ENCODE measurements around the gene TGFB2.

The TGFB2 gene

GRCh38 chr1:218364028-218364710 is 19.0 kb downstream of the TGFB2 start:
- DNase-seq = no peak

- DNase-seq = no peak
Measured at GRCh38 chr1:218365226-218365999, 20.3 kb downstream of the TGFB2 start.

GRCh38 chr1:218366322-218367052 is 21.4 kb downstream of the TGFB2 start:
- peak; percentile 30 for DNase-seq

GRCh38 chr1:218367118-218367517 is 22.0 kb downstream of the TGFB2 start:
- DNase-seq = no peak

GRCh38 chr1:218368686-218369085 is 23.6 kb downstream of the TGFB2 start:
- DNase-seq = no peak

GRCh38 chr1:218369688-218370511 is 24.8 kb downstream of the TGFB2 start:
- DNase-seq = no peak

- DNase-seq = peak; percentile 29
Measured at GRCh38 chr1:218371927-218372672, 27.0 kb downstream of the TGFB2 start.

- peak; percentile 14 for DNase-seq
Measured at GRCh38 chr1:218374401-218375353, 29.5 kb downstream of the TGFB2 start.

- no peak for DNase-seq
Measured at GRCh38 chr1:218376722-218377121, 31.6 kb downstream of the TGFB2 start.

- no peak for DNase-seq
Measured at GRCh38 chr1:218377143-218377660, 32.1 kb downstream of the TGFB2 start.

GRCh38 chr1:218380125-218380977 is 35.2 kb downstream of the TGFB2 start:
- DNase-seq = no peak

GRCh38 chr1:218382261-218382660 is 37.1 kb downstream of the TGFB2 start:
- DNase-seq = no peak

GRCh38 chr1:218383051-218383450 is 37.9 kb downstream of the TGFB2 start:
- no peak for DNase-seq

GRCh38 chr1:218383681-218384080 is 38.5 kb downstream of the TGFB2 start:
- DNase-seq = no peak

- peak; percentile 93 for DNase-seq
Measured at GRCh38 chr1:218384581-218384993, 39.5 kb downstream of the TGFB2 start.

- no peak for DNase-seq
Measured at GRCh38 chr1:218388591-218388990, 43.5 kb downstream of the TGFB2 start.

- peak; percentile 82 for DNase-seq
Measured at GRCh38 chr1:218390618-218391017, 45.5 kb downstream of the TGFB2 start.

- DNase-seq = no peak
Measured at GRCh38 chr1:218392780-218393179, 47.6 kb downstream of the TGFB2 start.

GRCh38 chr1:218394416-218394815 is 49.3 kb downstream of the TGFB2 start:
- DNase-seq = peak; percentile 76

GRCh38 chr1:218394989-218395388 is 49.9 kb downstream of the TGFB2 start:
- no peak for DNase-seq

Data from NCI-H2171 treated with DMSO at 0.1 percent for 48 hours (cell line).